ENCODE results near the gene PARD6A. TPM values are rescaled to one million over a fixed set of nuclear protein-coding genes. Genes with fewer than 3 reads are reported as not detected.

The PARD6A gene
- total RNA-seq, 1 donor from 2014 or later = 18.7 TPM

GRCh38 chr16:67665598-67665997, 4.8 kb downstream of the PARD6A start:
- H3K4me3 Mint-ChIP-seq (ENCODE audit: unreplicated experiment) = peak overlapping the region; percentile 76

GRCh38 chr16:67666032-67666551, 5.3 kb downstream of the PARD6A start:
- peaks cover 12% of the 10 kb centered on the region for H3K9me3 Mint-ChIP-seq (ENCODE audit: unreplicated experiment)
- no peak overlapping the region for H3K27ac Mint-ChIP-seq (ENCODE audit: unreplicated experiment)
- no peak for TF ChIP-seq CTCF (IDR thresholded peaks at IDR 0.05; ENCODE audit: partially characterized antibody, unreplicated experiment)
- peaks cover 27% of the 10 kb centered on the region for H3K4me1 Mint-ChIP-seq (ENCODE audit: low read depth, unreplicated experiment)
- no peaks in the 10 kb centered on the region for H3K36me3 Mint-ChIP-seq (ENCODE audit: unreplicated experiment)
- peaks cover 27% of the 10 kb centered on the region for H3K27me3 Mint-ChIP-seq (ENCODE audit: unreplicated experiment)
- peak overlapping the region; percentile 76 for H3K4me3 Mint-ChIP-seq (ENCODE audit: unreplicated experiment)
- peak; percentile 82 for DNase-seq

More at GRCh38 chr16:67665598-67665997, 4.8 kb downstream of the PARD6A start:
- Mint-ChIP-seq H3K4me1 (ENCODE audit: low read depth, unreplicated experiment) (peaks cover 27% of the 10 kb centered on the region), H3K9me3 (ENCODE audit: unreplicated experiment) (peaks cover 12% of the 10 kb centered on the region), H3K27me3 (ENCODE audit: unreplicated experiment) (peaks cover 25% of the 10 kb centered on the region), H3K27ac (ENCODE audit: unreplicated experiment) (peak overlapping the region; percentile 66), H3K36me3 (ENCODE audit: unreplicated experiment) (no peaks in the 10 kb centered on the region)
- no peak for TF ChIP-seq CTCF (IDR thresholded peaks at IDR 0.05; ENCODE audit: partially characterized antibody, unreplicated experiment)
- DNase-seq = no peak

GRCh38 chr16:67666559-67667452, 6.0 kb downstream of the PARD6A start, which contains the start of the genes C16orf86 and ENKD1:
Gene C16orf86 (plus strand): TSS chr16:67666814. CDS start chr16:67666971, 157 bp downstream.
Gene ENKD1 (minus strand): TSS chr16:67666750. CDS start chr16:67666442, 308 bp downstream.
- H3K4me1 Mint-ChIP-seq (ENCODE audit: low read depth, unreplicated experiment) = peaks cover 27% of the 10 kb centered on the region
- peak; percentile 93 for DNase-seq
- TF ChIP-seq CTCF (IDR thresholded peaks at IDR 0.05; ENCODE audit: partially characterized antibody, unreplicated experiment) = no peak
- peak within 1 kb of the TSS; percentile 96 for H3K27ac Mint-ChIP-seq (ENCODE audit: unreplicated experiment)
- H3K36me3 Mint-ChIP-seq (ENCODE audit: unreplicated experiment) = no peaks in the 10 kb centered on the region
- H3K4me3 Mint-ChIP-seq (ENCODE audit: unreplicated experiment) = peak within 1 kb of the TSS; percentile 92
- peaks cover 25% of the 10 kb centered on the region for H3K27me3 Mint-ChIP-seq (ENCODE audit: unreplicated experiment)
- peaks cover 11% of the 10 kb centered on the region for H3K9me3 Mint-ChIP-seq (ENCODE audit: unreplicated experiment)

GRCh38 chr16:67667453-67667816, 6.7 kb downstream of the PARD6A start:
- H3K9me3 Mint-ChIP-seq (ENCODE audit: unreplicated experiment) = peaks cover 8% of the 10 kb centered on the region
- TF ChIP-seq CTCF (IDR thresholded peaks at IDR 0.05; ENCODE audit: partially characterized antibody, unreplicated experiment) = no peak
- no peaks in the 10 kb centered on the region for H3K36me3 Mint-ChIP-seq (ENCODE audit: unreplicated experiment)
- peaks cover 22% of the 10 kb centered on the region for H3K27me3 Mint-ChIP-seq (ENCODE audit: unreplicated experiment)
- H3K4me1 Mint-ChIP-seq (ENCODE audit: low read depth, unreplicated experiment) = peaks cover 27% of the 10 kb centered on the region
- peak overlapping the region; percentile 92 for H3K4me3 Mint-ChIP-seq (ENCODE audit: unreplicated experiment)
- DNase-seq = no peak
- H3K27ac Mint-ChIP-seq (ENCODE audit: unreplicated experiment) = peak overlapping the region; percentile 96
